ENCODE measurements around the gene DNTTIP2. TPM values are rescaled to one million over a fixed set of nuclear protein-coding genes. Genes with fewer than 3 reads are reported as not detected.

Gene DNTTIP2
- total and polyA plus RNA-seq, 9 of the 15 experiments (the other 6 are each of a cell fraction or from before 2014, with no cell fraction given) = 50.4 to 138 (median 97.0) TPM

GRCh38 chr1:93828367-93828755, 50.6 kb downstream of the DNTTIP2 start:
- 0% methylated on average over 1 of the region's 1 CpG for WGBS (ENCODE audit: insufficient coverage, low coverage, missing lambda C conversion rate)
- no peak overlapping the region for H3K4me3 ChIP-seq
- no peaks in the 10 kb centered on the region for H3K36me3 ChIP-seq (ENCODE audit: control insufficient read depth, insufficient read depth, low read length)
- H3K79me2 ChIP-seq (ENCODE audit: control insufficient read depth, insufficient read depth, low read length) = no peaks in the 10 kb centered on the region
- H3K27ac ChIP-seq (ENCODE audit: extremely low read depth, low read depth, low read length) = no peak overlapping the region
- H3K27me3 ChIP-seq (ENCODE audit: control insufficient read depth in 2 of 2, insufficient read depth in 2 of 2, low read length in 2 of 2) = peaks cover 2 to 13% of the 10 kb centered on the region in 2 experiments; a peak in 2 of 5 replicates
- intact Hi-C loops (cut with micrococcal nuclease) = no loop called here
- BruUV-seq (replicated peaks) = no TSS peak
- in situ Hi-C loops (cut with MboI) = no loop called here
- ATAC-seq (no peak), FAIRE-seq (no peak), DNase-seq (ENCODE audit: extremely low read depth in 1 of 4, low spot score in 3 of 4) (no peak)
- TF ChIP-seq NR4A1 (CRISPR knock-in tag; IDR thresholded peaks at IDR 0.05) = no peak
- no peak for TF ChIP-seq NR4A1 (tag; IDR thresholded peaks at IDR 0.05)
- TF ChIP-seq USF2 (CRISPR knock-in tag; IDR thresholded peaks at IDR 0.05) = no peak
- TF ChIP-seq TRIM28 (IDR thresholded peaks at IDR 0.05) = no peak
- TF ChIP-seq GTF2E2 (tag; IDR thresholded peaks at IDR 0.05) = no peak
- TF ChIP-seq THAP12 (CRISPR knock-in tag; IDR thresholded peaks at IDR 0.05) = no peak
- TF ChIP-seq RAD21 (CRISPR knock-in tag; conservative IDR thresholded peaks at IDR 0.05 in 1 of 2, IDR thresholded peaks at IDR 0.05 in 1 of 2) = no peak
- no peak for TF ChIP-seq ZNF583 (CRISPR knock-in tag; IDR thresholded peaks at IDR 0.05)
- no peak for TF ChIP-seq CAMTA2 (CRISPR knock-in tag; conservative IDR thresholded peaks at IDR 0.05)
- no peak for TF ChIP-seq YY1 (IDR thresholded peaks at IDR 0.05; ENCODE audit: borderline replicate concordance in 1 of 3, control insufficient read depth in 1 of 3, extremely low read depth in 1 of 3, insufficient read depth in 3 of 3, insufficient read length in 1 of 3, insufficient replicate concordance in 2 of 3, low read depth in 1 of 3, low read length in 2 of 3)
- TF ChIP-seq CXXC5 (CRISPR knock-in tag; IDR thresholded peaks at IDR 0.05) = no peak
- no peak for TF ChIP-seq C11orf30 (IDR thresholded peaks at IDR 0.05; ENCODE audit: low read depth)
- no peak for TF ChIP-seq ZNF316 (IDR thresholded peaks at IDR 0.05)
- TF ChIP-seq SRSF3 (IDR thresholded peaks at IDR 0.05; ENCODE audit: insufficient read depth, low read length) = no peak
- TF ChIP-seq, protein P1, sequence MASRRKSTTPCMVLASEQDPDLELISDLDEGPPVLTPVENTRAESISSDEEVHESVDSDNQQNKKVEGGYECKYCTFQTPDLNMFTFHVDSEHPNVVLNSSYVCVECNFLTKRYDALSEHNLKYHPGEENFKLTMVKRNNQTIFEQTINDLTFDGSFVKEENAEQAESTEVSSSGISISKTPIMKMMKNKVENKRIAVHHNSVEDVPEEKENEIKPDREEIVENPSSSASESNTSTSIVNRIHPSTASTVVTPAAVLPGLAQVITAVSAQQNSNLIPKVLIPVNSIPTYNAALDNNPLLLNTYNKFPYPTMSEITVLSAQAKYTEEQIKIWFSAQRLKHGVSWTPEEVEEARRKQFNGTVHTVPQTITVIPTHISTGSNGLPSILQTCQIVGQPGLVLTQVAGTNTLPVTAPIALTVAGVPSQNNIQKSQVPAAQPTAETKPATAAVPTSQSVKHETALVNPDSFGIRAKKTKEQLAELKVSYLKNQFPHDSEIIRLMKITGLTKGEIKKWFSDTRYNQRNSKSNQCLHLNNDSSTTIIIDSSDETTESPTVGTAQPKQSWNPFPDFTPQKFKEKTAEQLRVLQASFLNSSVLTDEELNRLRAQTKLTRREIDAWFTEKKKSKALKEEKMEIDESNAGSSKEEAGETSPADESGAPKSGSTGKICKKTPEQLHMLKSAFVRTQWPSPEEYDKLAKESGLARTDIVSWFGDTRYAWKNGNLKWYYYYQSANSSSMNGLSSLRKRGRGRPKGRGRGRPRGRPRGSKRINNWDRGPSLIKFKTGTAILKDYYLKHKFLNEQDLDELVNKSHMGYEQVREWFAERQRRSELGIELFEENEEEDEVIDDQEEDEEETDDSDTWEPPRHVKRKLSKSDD (conservative IDR thresholded peaks at IDR 0.05; ENCODE audit: low read length) = no peak
- no peaks in the 10 kb centered on the region for H4K20me1 ChIP-seq (replicated peaks; ENCODE audit: control insufficient read depth, insufficient read depth, low read length)
- no peaks in the 10 kb centered on the region for H3K4me1 ChIP-seq (replicated peaks in 1 of 2; ENCODE audit: control insufficient read depth in 2 of 2, insufficient read depth in 2 of 2, low read length in 2 of 2)
- H3K9me3 ChIP-seq (replicated peaks; ENCODE audit: control insufficient read depth, insufficient read depth, low read depth, low read length) = peaks cover 3% of the 10 kb centered on the region; the same call in 1 of the 2 replicates
- H3K9me1 ChIP-seq (ENCODE audit: control insufficient read depth, insufficient read depth, low read length) = no peaks in the 10 kb centered on the region
- CTCF ChIA-PET (ENCODE audit: low intra/inter-chr PET ratio) = no interaction called here
- no peak overlapping the region for H2AFZ ChIP-seq (ENCODE audit: low read depth, low read length)
- H3K4me2 ChIP-seq (ENCODE audit: insufficient read depth, low read length) = no peak overlapping the region
- POLR2A ChIA-PET = interaction anchor here (0.6 kb wide), 1 partner anchor 18 kb away, joined by 3 read pairs; no protein-coding TSS in a partner anchor
- H3K9ac ChIP-seq (ENCODE audit: insufficient read depth in 1 of 2, low read depth in 2 of 2, low read length in 2 of 2) = no peak overlapping the region

Data from K562 (cell line).